ENCODE data around the gene LRRC75A.

DNA sequence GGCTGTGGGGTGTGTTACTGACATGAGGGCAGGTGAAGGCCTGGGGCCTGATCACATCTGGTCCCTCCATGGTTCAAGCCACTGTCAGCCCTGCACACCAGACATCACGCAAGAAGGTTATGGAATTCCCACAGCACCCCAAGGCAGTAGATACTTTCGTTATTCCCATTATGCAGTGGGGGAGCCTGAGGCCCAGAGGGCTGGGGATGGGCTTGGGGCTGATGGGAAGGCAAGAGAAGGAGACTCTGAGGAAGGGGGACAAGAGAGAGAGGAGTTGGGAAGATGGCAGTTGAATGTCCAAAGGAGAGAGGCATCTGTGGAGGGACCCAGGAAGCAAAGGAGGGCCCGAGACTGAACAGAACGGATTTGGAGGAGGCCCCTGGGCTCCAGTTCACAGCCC, 42.0 kb downstream of the LRRC75A start:
- no peak for TF ChIP-seq EZH2 (IDR thresholded peaks at IDR 0.05; ENCODE audit: borderline replicate concordance, low read length)
- TF ChIP-seq, protein P1, sequence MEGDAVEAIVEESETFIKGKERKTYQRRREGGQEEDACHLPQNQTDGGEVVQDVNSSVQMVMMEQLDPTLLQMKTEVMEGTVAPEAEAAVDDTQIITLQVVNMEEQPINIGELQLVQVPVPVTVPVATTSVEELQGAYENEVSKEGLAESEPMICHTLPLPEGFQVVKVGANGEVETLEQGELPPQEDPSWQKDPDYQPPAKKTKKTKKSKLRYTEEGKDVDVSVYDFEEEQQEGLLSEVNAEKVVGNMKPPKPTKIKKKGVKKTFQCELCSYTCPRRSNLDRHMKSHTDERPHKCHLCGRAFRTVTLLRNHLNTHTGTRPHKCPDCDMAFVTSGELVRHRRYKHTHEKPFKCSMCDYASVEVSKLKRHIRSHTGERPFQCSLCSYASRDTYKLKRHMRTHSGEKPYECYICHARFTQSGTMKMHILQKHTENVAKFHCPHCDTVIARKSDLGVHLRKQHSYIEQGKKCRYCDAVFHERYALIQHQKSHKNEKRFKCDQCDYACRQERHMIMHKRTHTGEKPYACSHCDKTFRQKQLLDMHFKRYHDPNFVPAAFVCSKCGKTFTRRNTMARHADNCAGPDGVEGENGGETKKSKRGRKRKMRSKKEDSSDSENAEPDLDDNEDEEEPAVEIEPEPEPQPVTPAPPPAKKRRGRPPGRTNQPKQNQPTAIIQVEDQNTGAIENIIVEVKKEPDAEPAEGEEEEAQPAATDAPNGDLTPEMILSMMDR (conservative IDR thresholded peaks at IDR 0.05 in 1 of 2, IDR thresholded peaks at IDR 0.05 in 1 of 2; ENCODE audit: extremely low read depth in 1 of 2, insufficient read depth in 1 of 2, low read depth in 1 of 2, low read length in 2 of 2), result no peak

Measured in mammary epithelial cell (primary cell).